Right lobe of liver (tissue), 6 donors: ENCODE measurements around the gene OBP2A. TPM values are rescaled to one million over a fixed set of nuclear protein-coding genes. Genes with fewer than 3 reads are reported as not detected.
A peak's percentile ranks its signal among the peaks of the same experiment; 100 is the strongest.
"Not testable (repeated sequence)": the region's sequence is repeated elsewhere in the genome, so short reads cannot be mapped to it uniquely, and the experiment has no call there.

Source experiments
- ATAC-seq, 4 donors: fragments of 200-7000 bp; cut with Tn5 transposase; one replicate each; pipeline ENCODE4 v1.9.1; 2020; ENCODE audit warnings: mild to moderate bottlenecking in 4 of 4, moderate library complexity in 4 of 4
- DNase-seq, 3 donors: peaks; one replicate each; pipeline ENCODE4 v3.0.0-alpha.2; 2020
- H3K27ac ChIP-seq, 3 donors: fragments of 200-600 bp; one replicate each; pipeline ENCODE4 v1.8.0; 2022
- H3K27me3 ChIP-seq, 2 donors: fragments of 200-600 bp; one replicate each; pipeline ENCODE4 v1.8.0; 2022
- H3K36me3 ChIP-seq, 4 donors: fragments of 200-600 bp; sonication (generic) in 1 of 4; one replicate each; pipeline versions ENCODE4 v1.5.1 to v1.8.0; 2017 to 2022; ENCODE audit warnings: control low read depth in 1 of 4
- H3K4me1 ChIP-seq, 4 donors: fragments of 200-600 bp; sonication (generic) in 1 of 4; one replicate each; pipeline versions ENCODE4 v1.5.1 to v1.8.0; 2017 to 2022; ENCODE audit warnings: control low read depth in 1 of 4
- H3K4me3 ChIP-seq, 3 donors: fragments of 200-600 bp; one replicate each; pipeline ENCODE4 v1.8.0; 2022
- H3K9me3 ChIP-seq, 4 donors: fragments of 200-600 bp; sonication (generic) in 1 of 4; one replicate each; pipeline versions ENCODE4 v1.5.1 to v1.8.0; 2017 to 2022; ENCODE audit warnings: control low read depth in 1 of 4
- POLR2A ChIP-seq: fragments of 450-650 bp; IDR thresholded peaks from one replicate; pipeline ENCODE4 v1.6.1; 2017; ENCODE audit warnings: antibody characterized with exemption, mild to moderate bottlenecking
- WGBS: methylation state at CpG from one replicate; pipeline ENCODE4 v1.1.6; 2018; ENCODE audit warnings: low coverage, low lambda C conversion rate; ENCODE audit not compliant: insufficient coverage; ENCODE audit errors: missing lambda C conversion rate; 5-methylcytosine and 5-hydroxymethylcytosine counted together
- intact Hi-C, 2 donors: fragments of 100-400 bp; cut with DNase I; formaldehyde crosslinking; loops; one replicate each; pipeline versions ENCODE4 v1.11.2 to v1.14.1; 2022
- long read RNA-seq: library from polyadenylated mRNA; unstranded; transcript quantifications from one replicate; pipeline ENCODE4 v2.0.0, GENCODE V29; 2019
- total RNA-seq, 6 experiments: library from RNA; depleted of rRNA in 2 of 6; stranded (reverse); fragments of >200 nt in 2 of 6; fragmentation: NEBNext Ultra II Directional in 3 of 6; extraction: Animal tissue kit (Norgen Biotek cat#: 25700) in 3 of 6; gene quantifications; one replicate each; pipeline versions ENCODE4 v1.1.0 to v1.2.4, GENCODE V29; 2016 to 2023
- TF ChIP-seq, protein P1 (sequence below), 4 donors: fragments of 200-600 bp in 3 of 4; fragments of 450-650 bp in 1 of 4; IDR thresholded peaks; one replicate each; pipeline versions ENCODE4 v1.5.1 to v1.8.0; 2016 to 2022; ENCODE audit warnings: antibody characterized with exemption in 4 of 4, mild to moderate bottlenecking in 2 of 4
- donor health status: DM: no; HTN: yes; CAD: no.
- donor health status: DM: no; HTN: no; CAD: no.
- donor health status: DM: no; HTN: no; CAD: no.
- donor health status: DM: no; HTN: yes; CAD: no.
- donor health status: DM: no; HTN: yes; CAD: no.

The OBP2A gene, protein sequence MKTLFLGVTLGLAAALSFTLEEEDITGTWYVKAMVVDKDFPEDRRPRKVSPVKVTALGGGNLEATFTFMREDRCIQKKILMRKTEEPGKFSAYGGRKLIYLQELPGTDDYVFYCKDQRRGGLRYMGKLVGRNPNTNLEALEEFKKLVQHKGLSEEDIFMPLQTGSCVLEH
- not detected for total RNA-seq
- long read RNA-seq, result 0 reads

DNA sequence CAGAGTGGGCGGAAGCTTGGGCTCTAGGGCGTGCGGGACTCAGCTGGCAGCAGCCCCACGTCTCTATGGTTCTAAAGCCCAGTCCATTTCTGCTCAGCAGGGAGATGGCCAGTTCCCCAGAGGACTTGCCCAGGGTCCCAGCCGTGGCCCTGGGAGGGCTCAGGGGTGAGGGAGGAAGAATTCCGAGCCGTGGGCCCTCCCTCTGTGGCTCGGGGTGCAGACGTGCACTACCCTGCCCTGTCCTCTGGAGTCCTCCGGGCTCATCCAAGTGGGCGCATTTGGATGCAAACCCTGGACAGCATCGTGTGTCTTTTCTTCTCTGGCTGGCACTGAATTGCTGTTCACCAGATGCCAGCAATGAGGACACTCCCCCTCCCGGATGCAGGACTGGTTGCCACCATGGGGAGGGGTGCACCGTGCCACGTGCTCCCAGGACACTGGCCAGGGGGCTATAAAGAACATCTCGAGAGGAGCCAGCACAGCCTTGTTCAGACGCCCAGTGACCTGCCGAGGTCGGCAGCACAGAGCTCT, at the start of gene OBP2A:
OBP2A (plus strand) TSS at position 481 of the 531 bp plus-strand sequence. CDS start 55 bp downstream, outside the sequence.
- intact Hi-C loops, H3K36me3 ChIP-seq, H3K27me3 ChIP-seq, ATAC-seq, H3K4me3 ChIP-seq, H3K4me1 ChIP-seq, H3K9me3 ChIP-seq, H3K27ac ChIP-seq: not testable (repeated sequence)
- WGBS, result 40% methylated on average over 6 of the region's 19 CpGs
- peak in 1 of 3 donors; percentile 17 for DNase-seq

DNA sequence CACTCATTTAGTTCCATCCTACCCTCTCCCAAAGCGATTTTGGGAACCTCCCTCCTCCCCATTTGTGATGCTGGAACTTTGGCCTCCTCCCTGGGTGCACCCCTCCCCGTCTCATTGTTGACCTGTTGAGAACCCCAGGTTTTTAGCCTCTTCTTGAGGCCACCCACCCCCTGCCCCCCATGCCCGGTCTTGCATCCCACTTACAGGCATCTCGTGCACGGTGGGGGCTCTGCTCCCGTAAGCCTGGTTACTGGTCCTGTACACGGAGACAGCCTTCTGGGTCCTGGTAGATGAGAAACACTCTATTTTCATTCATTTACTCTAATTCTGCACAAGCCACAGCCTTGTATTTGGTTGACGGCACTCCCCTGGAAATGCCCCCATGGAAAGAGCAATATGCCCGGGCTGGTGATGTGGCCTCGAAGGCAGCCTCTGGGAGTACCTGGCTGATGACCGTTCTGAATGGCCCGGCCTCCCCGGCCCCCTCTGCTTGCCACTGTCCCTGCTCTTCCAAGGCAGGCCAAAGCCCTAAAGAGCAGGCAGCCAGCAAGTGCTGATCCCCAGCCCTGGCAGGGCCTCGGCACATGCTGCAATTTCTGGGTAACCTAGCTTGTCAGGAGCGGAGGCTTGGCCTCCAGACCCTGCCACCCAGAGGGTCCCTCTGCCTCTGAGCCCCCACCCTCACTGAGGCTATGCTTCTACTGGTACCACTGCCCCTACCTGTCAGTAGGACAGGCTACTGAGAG, 47.4 kb upstream of the OBP2A start:
- Histone ChIP-seq H3K27ac (no peak overlapping the region), H3K27me3 (no peaks in the 10 kb centered on the region), H3K4me1 (peaks cover 0 to 14% (median 3%) of the 10 kb centered on the region in 4 donors), H3K36me3 (peaks cover 0 to 6% (median 2%) of the 10 kb centered on the region in 4 donors), H3K4me3 (no peak overlapping the region), H3K9me3 (no peaks in the 10 kb centered on the region)
- DNase-seq (peak in 2 of 3 donors; percentile 46), ATAC-seq (no peak)
- intact Hi-C loops, result no loop called here
- WGBS, result 88% methylated on average over 14 of the region's 15 CpGs
- TF ChIP-seq POLR2A, result no peak
- TF ChIP-seq, protein P1, sequence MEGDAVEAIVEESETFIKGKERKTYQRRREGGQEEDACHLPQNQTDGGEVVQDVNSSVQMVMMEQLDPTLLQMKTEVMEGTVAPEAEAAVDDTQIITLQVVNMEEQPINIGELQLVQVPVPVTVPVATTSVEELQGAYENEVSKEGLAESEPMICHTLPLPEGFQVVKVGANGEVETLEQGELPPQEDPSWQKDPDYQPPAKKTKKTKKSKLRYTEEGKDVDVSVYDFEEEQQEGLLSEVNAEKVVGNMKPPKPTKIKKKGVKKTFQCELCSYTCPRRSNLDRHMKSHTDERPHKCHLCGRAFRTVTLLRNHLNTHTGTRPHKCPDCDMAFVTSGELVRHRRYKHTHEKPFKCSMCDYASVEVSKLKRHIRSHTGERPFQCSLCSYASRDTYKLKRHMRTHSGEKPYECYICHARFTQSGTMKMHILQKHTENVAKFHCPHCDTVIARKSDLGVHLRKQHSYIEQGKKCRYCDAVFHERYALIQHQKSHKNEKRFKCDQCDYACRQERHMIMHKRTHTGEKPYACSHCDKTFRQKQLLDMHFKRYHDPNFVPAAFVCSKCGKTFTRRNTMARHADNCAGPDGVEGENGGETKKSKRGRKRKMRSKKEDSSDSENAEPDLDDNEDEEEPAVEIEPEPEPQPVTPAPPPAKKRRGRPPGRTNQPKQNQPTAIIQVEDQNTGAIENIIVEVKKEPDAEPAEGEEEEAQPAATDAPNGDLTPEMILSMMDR (IDR thresholded peaks at IDR 0.05), result no peak

DNA sequence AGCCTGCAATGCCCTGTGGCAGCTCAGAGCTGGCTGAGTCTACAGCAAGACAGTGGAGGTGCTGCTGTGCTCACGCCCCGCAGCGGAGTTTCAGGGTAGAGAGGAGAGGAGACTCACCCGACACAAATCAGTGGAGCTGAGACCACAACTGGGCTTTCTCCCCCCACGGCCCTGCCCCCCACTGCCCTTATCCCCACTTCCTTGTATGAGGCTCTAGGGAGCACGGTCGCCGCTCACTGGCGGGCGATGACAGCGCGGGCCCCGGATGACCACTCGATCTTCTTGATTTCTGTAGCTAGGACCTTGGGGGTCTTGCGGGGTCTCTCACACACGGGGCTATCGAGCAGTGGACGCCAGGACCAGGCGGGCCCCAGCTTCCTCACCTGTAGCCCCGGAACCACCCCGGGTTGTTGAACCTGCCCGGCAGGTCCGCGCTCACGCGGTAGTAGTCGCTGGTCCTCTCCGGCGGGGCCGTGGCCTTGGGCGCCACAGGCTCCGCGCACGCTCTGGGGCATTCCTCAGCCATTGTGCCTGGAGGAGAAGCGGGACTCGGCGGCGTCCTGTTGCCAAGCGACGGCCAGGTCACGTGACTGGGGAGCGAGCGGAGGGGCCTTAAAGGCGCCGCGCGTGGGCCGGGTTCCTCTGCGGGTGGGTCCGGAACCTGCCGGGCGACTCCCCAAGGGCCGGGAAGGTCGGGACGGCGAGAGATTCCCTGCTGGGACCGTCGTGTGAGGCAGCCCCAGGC, 46.4 kb upstream of the OBP2A start:
- WGBS, result 1% methylated on average over 14 of the region's 58 CpGs
- Histone ChIP-seq H3K36me3 (peaks cover 0 to 14% (median 8%) of the 10 kb centered on the region in 4 donors), H3K4me1 (peaks cover 0 to 14% (median 3%) of the 10 kb centered on the region in 4 donors), H3K9me3 (no peaks in the 10 kb centered on the region), H3K4me3 (peak overlapping the region; percentile 93 to 97 (median 95)), H3K27ac (peak overlapping the region; percentile 49 to 66 (median 60)), H3K27me3 (no peaks in the 10 kb centered on the region)
- intact Hi-C loops, result no loop called here
- DNase-seq (peak; percentile 96 to 98 (median 98)), ATAC-seq (peak; percentile 80 to 86 (median 82))
- TF ChIP-seq, protein P1 (IDR thresholded peaks at IDR 0.05), result no peak
- no peak for TF ChIP-seq POLR2A

DNA sequence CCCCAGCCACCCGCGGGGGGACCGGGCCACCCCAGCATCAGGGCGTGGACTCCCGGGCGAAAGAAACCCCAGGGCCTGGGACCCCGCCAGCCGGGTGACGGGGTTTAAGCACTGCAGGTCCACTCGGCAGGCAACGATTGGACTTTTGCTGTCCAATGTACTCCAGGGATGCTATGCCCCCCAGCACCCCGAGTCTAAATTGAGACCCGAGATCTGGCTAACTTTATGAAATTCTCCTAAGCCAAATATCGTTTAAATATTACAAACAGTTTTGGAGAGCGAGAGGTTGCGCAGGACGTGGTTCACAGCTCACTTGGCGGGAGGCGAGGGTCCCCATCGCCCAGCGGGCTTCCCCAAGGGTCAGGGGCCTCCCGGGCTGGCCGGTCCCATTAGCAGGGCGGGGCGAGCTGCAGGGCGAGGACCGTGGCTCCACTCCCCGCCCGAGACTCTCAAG, 45.8 kb upstream of the OBP2A start:
- intact Hi-C loops, result no loop called here
- Histone ChIP-seq H3K9me3 (no peaks in the 10 kb centered on the region), H3K36me3 (peaks cover 0 to 14% (median 8%) of the 10 kb centered on the region in 4 donors), H3K27ac (peak overlapping the region; percentile 49 to 66 (median 60)), H3K4me3 (peak overlapping the region; percentile 93 to 97 (median 95)), H3K27me3 (no peaks in the 10 kb centered on the region), H3K4me1 (peaks cover 0 to 14% (median 3%) of the 10 kb centered on the region in 4 donors)
- TF ChIP-seq, protein P1 (IDR thresholded peaks at IDR 0.05), result no peak
- TF ChIP-seq POLR2A, result no peak
- WGBS, result 0% methylated on average over 5 of the region's 29 CpGs
- DNase-seq, result no peak
- peak; percentile 28 to 44 (median 30) for ATAC-seq
